Muscle layer of colon (tissue), 2 donors: ENCODE data around the gene FNDC1.

Experiments
- H3K27ac ChIP-seq: one replicate; pipeline ENCODE4 v1.7.0; 2013; ENCODE audit warnings: low read depth, mild to moderate bottlenecking, low read length, moderate library complexity
- H3K27me3 ChIP-seq, 2 donors: one replicate each; pipeline ENCODE4 v1.7.0; 2013; ENCODE audit warnings: low read length in 2 of 2, mild to moderate bottlenecking in 2 of 2; ENCODE audit not compliant: insufficient read depth in 2 of 2, control insufficient read depth in 1 of 2
- H3K36me3 ChIP-seq: one replicate; pipeline ENCODE4 v1.7.0; 2013; ENCODE audit warnings: mild to moderate bottlenecking, low read length; ENCODE audit not compliant: insufficient read depth
- H3K4me1 ChIP-seq: one replicate; pipeline ENCODE4 v1.7.0; 2013; ENCODE audit warnings: mild to moderate bottlenecking, low read length; ENCODE audit not compliant: insufficient read depth
- H3K4me3 ChIP-seq, 2 donors: one replicate each; pipeline ENCODE4 v1.7.0; 2013; ENCODE audit warnings: low read length in 2 of 2, low read depth in 1 of 2, mild to moderate bottlenecking in 1 of 2, moderate library complexity in 1 of 2
- H3K9ac ChIP-seq: one replicate; pipeline ENCODE4 v1.7.0; 2013; ENCODE audit warnings: low read length
- H3K9me3 ChIP-seq: one replicate; pipeline ENCODE4 v1.7.0; 2013; ENCODE audit warnings: mild to moderate bottlenecking, low read length
- donor health status: abdominal sarcoma.
- donor health status: Adenocarcinoma of cecum.

FNDC1 gene

GRCh38 chr6:159161839-159162238 lies 7.4 kb upstream of the FNDC1 start:
- Histone ChIP-seq H3K4me3 (no peak overlapping the region), H3K9ac (no peak overlapping the region), H3K27ac (no peak overlapping the region), H3K27me3 (no peaks in the 10 kb centered on the region), H3K36me3 (no peaks in the 10 kb centered on the region), H3K9me3 (no peaks in the 10 kb centered on the region), H3K4me1 (no peaks in the 10 kb centered on the region)

DNA sequence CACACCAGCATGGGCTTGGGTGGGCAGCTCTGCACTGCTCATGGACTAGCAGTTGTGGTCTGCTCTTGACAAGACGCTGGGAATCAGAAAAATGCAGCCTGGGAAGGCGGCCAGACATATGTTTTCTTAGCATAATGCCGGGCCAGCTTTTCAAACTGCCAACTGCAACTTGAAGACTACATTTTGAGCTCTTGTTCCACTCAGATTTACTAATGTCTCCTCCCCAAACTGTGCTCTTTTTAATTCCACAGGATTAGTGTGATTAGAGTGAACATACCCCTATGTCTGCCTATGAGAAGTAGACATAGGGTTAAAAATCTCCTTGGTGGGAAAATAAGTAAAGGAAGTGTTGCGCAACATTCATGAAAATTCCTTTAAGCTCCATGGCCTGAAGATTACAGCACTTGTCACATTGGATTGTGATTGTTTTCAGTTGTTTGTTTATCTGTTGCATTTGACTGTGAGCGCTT lies 5.3 kb upstream of the FNDC1 start:
- H3K27ac ChIP-seq: no peak overlapping the region
- H3K4me3 ChIP-seq: no peak overlapping the region
- peaks cover 0 to 6% of the 10 kb centered on the region in 2 donors for H3K27me3 ChIP-seq
- H3K9ac ChIP-seq: no peak overlapping the region
- no peaks in the 10 kb centered on the region for H3K9me3 ChIP-seq
- H3K36me3 ChIP-seq: no peaks in the 10 kb centered on the region
- no peaks in the 10 kb centered on the region for H3K4me1 ChIP-seq

- H3K27ac ChIP-seq: no peak overlapping the region
- no peak overlapping the region for H3K9ac ChIP-seq
- H3K4me1 ChIP-seq: peaks cover 8% of the 10 kb centered on the region
- no peaks in the 10 kb centered on the region for H3K9me3 ChIP-seq
- peaks cover 14 to 23% of the 10 kb centered on the region in 2 donors for H3K27me3 ChIP-seq
- peak overlapping the region; percentile 22 to 51 for H3K4me3 ChIP-seq
- no peaks in the 10 kb centered on the region for H3K36me3 ChIP-seq
Measured at GRCh38 chr6:159168536-159169192, 536 bp upstream of the FNDC1 start.

DNA sequence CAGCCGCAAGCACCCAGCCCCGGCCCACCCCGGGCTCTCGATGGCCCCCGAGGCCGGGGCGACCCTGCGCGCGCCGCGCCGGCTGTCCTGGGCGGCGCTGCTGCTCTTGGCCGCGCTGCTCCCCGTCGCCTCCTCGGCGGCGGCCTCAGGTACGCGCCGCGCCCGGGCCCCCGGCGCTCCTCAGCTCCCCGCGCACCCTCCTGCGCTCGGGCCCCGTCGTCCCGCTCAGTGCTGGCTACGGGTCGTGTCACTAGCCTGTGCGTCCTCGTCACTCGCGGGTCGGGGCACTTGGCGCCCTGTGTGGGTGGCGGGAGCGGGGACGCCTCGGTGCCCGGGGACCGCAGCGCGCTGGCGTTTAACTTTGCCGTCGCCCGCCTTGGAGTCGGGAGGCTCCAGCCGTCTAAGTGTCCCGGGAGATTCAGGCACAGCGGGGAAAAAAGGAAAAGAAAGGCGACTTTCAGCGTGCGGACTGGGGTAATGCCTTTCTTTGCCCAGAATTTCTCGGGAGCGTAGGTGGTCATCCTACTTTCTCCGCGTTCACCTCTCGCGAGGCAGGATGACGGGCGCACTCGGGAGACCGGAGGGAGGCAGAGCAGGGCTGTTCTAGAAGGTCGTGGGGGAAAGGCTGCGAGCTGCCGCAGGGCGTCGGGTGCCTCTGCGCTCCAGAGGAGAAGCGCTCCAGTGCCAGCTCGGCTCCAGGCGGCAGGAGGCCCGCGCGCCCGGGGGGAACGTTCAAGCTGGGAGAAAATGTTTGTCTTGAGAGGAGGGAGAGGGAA lies 545 bp downstream of the FNDC1 start:
- peaks cover 8% of the 10 kb centered on the region for H3K4me1 ChIP-seq
- no peaks in the 10 kb centered on the region for H3K36me3 ChIP-seq
- peak overlapping the region in 1 of 2 donors; percentile 41 for H3K4me3 ChIP-seq
- no peak overlapping the region for H3K27ac ChIP-seq
- no peaks in the 10 kb centered on the region for H3K9me3 ChIP-seq
- H3K9ac ChIP-seq: no peak overlapping the region
- H3K27me3 ChIP-seq: peaks cover 14 to 33% of the 10 kb centered on the region in 2 donors

DNA sequence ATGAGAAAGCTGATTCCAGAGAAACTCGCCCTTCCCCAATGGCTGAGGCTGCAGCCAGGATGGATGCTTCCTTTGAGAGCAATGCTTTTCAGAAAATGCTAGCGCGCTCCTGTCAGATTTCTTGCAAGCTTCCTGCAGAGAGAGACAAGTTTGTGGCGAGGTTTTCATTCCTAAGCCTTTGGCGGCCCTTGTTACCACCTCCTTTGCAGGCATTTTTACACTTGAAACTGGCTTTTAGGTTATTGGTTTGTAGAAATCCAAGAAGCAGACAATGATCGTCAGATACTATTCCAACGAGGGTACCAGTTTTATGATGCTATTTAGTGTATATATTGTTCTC lies 1.1 kb downstream of the FNDC1 start:
- H3K4me1 ChIP-seq: peaks cover 8% of the 10 kb centered on the region
- no peak overlapping the region for H3K27ac ChIP-seq
- no peak overlapping the region for H3K9ac ChIP-seq
- peaks cover 14 to 33% of the 10 kb centered on the region in 2 donors for H3K27me3 ChIP-seq
- no peaks in the 10 kb centered on the region for H3K9me3 ChIP-seq
- H3K36me3 ChIP-seq: no peaks in the 10 kb centered on the region
- peak overlapping the region in 1 of 2 donors; percentile 41 for H3K4me3 ChIP-seq

DNA sequence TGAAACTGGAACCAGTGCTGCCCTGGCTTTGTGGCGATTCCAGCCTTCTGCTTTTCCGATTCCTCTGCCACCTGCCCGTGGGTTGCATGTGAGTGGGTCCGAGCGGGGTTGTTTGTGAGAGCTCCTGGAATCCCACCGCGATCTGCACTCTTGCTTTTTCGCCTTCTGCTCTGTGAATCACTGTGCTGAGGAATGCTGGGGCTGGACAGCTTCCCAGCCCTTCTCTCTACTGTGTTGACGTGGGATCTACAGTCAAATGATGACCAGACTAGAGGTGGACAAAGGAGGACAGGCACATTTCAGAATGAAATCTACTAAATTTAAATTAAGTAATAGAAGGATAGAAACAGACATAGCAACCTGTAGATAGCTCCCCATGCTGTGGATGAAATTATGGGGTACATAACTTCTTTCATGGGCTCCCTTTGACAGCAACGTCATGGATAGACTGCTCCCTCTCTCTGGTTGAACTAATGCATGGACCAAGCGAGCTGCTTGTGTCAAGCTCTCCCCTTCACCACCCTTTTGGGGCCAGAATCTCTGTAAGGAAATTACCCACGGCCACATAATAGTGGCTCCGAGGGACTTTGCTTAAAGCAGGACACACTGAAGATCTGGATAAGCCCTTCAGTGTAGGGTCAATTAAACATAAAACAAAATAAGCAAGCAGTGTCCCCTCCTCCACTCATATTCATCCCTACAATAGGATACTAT lies 2.0 kb downstream of the FNDC1 start:
- peaks cover 8% of the 10 kb centered on the region for H3K4me1 ChIP-seq
- H3K4me3 ChIP-seq: no peak overlapping the region
- no peaks in the 10 kb centered on the region for H3K36me3 ChIP-seq
- no peaks in the 10 kb centered on the region for H3K9me3 ChIP-seq
- no peak overlapping the region for H3K9ac ChIP-seq
- H3K27ac ChIP-seq: no peak overlapping the region
- peaks cover 14 to 33% of the 10 kb centered on the region in 2 donors for H3K27me3 ChIP-seq

- Histone ChIP-seq H3K27me3 (peaks cover 14 to 33% of the 10 kb centered on the region in 2 donors), H3K36me3 (no peaks in the 10 kb centered on the region), H3K4me1 (peaks cover 8% of the 10 kb centered on the region), H3K27ac (no peak overlapping the region), H3K9ac (no peak overlapping the region), H3K9me3 (no peaks in the 10 kb centered on the region), H3K4me3 (no peak overlapping the region)
Measured at GRCh38 chr6:159172091-159172491, 2.9 kb downstream of the FNDC1 start.

GRCh38 chr6:159174263-159174969 lies 5.2 kb downstream of the FNDC1 start:
- H3K9ac ChIP-seq: no peak overlapping the region
- H3K4me3 ChIP-seq: no peak overlapping the region
- peaks cover 8% of the 10 kb centered on the region for H3K4me1 ChIP-seq
- H3K27ac ChIP-seq: no peak overlapping the region
- H3K27me3 ChIP-seq: peaks cover 14 to 27% of the 10 kb centered on the region in 2 donors
- no peaks in the 10 kb centered on the region for H3K9me3 ChIP-seq
- no peaks in the 10 kb centered on the region for H3K36me3 ChIP-seq

- no peak overlapping the region for H3K27ac ChIP-seq
Measured at GRCh38 chr6:159176913-159177312, 7.7 kb downstream of the FNDC1 start.

GRCh38 chr6:159178847-159179246 lies 9.6 kb downstream of the FNDC1 start:
- no peaks in the 10 kb centered on the region for H3K9me3 ChIP-seq
- H3K4me1 ChIP-seq: no peaks in the 10 kb centered on the region
- no peak overlapping the region for H3K9ac ChIP-seq
- peaks cover 0 to 8% of the 10 kb centered on the region in 2 donors for H3K27me3 ChIP-seq
- no peak overlapping the region for H3K4me3 ChIP-seq
- H3K36me3 ChIP-seq: no peaks in the 10 kb centered on the region
- no peak overlapping the region for H3K27ac ChIP-seq

More at GRCh38 chr6:159176913-159177312, 7.7 kb downstream of the FNDC1 start:
- Histone ChIP-seq H3K36me3 (no peaks in the 10 kb centered on the region), H3K9me3 (no peaks in the 10 kb centered on the region), H3K4me3 (no peak overlapping the region), H3K9ac (no peak overlapping the region), H3K4me1 (no peaks in the 10 kb centered on the region), H3K27me3 (peaks cover 2 to 10% of the 10 kb centered on the region in 2 donors)

DNA sequence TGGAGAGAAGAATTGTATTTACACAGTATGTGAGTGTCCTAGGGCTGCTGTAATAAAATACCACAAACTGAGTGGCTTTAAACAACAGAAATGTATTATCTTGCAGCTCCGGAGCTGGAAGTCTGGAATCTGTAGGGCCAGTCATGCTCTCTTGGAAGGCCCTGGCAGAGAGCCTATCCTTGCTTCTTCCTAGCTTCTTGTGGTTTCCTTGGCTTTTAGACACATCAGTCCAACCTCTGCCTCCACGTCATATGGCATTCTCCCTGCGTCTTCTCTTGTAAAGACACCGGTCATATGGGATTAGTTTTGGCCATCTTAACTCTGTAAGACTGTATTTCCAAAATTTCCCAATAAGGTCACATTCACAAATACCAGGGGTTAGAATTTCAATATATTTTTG lies 10.8 kb downstream of the FNDC1 start:
- Histone ChIP-seq H3K27me3 (no peaks in the 10 kb centered on the region), H3K9me3 (no peaks in the 10 kb centered on the region), H3K9ac (no peak overlapping the region), H3K4me1 (no peaks in the 10 kb centered on the region), H3K27ac (no peak overlapping the region), H3K36me3 (no peaks in the 10 kb centered on the region), H3K4me3 (no peak overlapping the region)
